HS-5 (cell line): ENCODE data around the gene RNU6-7.

ENCODE experiments used
- DNase-seq: peaks from one replicate; pipeline ENCODE4 v3.0.0-alpha.2; 2012; ENCODE audit warnings: low read depth

The RNU6-7 gene

GRCh38 chr14:32205554-32205953, 3.7 kb downstream of the RNU6-7 start:
- no peak for DNase-seq

GRCh38 chr14:32205984-32206383, 4.1 kb downstream of the RNU6-7 start:
- DNase-seq: no peak

DNA sequence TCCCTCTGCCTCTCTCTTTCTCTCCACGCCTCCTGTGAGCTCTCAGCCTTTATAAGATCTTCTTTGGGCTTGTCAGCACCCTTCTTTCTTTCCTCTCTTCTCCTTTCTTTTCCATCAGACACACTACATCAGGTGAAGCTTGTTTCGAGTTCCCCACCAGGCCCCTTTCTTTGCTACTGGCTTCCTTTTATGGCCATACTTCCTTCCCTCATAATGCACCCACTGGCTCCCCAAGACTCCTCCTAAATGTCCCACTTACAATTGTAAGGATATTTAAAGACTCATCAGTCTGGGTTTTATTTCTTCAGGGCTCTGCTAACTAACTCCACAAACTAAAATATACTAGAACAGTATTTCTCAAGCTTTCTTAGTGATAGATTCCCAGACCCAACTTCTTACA, 4.7 kb downstream of the RNU6-7 start:
- DNase-seq: no peak

DNA sequence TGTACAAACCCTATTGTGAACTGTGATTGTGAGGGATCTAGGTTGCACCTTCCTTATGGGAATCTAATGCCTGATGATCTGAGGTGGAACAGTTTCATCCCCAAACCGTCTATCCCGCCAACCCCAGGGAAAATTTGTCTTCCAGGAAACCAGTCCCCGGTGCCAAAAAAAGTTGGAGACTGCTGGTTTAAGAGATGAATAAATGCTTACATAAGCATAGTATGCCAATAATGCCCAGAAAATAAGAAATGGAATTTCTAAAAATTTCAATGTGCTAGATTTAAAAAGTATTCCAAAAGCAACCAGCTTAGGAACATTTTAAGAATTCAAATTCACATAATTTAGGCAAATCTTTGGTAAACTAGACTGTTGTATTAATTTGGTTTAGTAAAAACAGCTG, 6.6 kb downstream of the RNU6-7 start:
- DNase-seq: no peak

DNA sequence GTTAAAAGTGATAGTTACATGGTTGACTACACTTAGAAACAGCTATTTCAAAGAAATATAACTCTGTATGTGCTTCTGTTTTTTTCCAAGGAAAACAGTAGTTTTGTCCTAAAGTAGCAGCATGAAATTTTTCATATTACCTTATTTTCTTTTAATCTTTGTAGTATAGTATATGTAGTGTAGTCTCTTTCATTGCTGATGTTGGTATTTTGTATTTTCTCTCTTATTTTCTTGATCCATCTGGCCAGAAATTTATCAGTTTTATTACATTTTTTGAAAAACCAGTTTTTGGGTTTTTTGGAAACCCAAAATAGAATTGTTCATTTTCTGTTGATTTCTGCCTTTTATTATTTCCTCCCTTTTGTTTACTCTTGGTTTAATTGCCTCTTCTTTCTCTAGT, 7.6 kb downstream of the RNU6-7 start:
- DNase-seq: no peak

GRCh38 chr14:32211068-32211404, 9.2 kb downstream of the RNU6-7 start:
- DNase-seq: no peak

DNA sequence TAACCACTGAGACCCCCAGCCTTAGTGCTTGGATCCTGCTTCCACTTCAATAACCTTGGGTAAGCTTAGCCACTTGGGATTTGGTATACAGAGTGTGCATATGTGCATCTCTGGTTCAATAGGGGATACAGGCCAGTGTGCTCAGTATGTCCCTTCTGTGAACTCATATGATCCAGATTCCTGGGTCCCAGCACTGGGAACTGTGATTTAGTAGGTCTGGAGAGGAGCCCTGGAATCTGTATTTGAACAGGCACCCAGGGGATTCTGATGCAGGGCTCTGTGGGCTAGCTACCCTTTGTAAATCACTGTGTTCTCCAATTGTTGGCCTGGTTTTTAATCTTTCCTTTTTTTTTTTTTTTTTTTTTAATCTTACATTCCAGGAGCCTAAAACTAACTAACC, 11.0 kb downstream of the RNU6-7 start:
- no peak for DNase-seq

GRCh38 chr14:32217301-32217700, 15.5 kb downstream of the RNU6-7 start:
- DNase-seq: no peak

DNA sequence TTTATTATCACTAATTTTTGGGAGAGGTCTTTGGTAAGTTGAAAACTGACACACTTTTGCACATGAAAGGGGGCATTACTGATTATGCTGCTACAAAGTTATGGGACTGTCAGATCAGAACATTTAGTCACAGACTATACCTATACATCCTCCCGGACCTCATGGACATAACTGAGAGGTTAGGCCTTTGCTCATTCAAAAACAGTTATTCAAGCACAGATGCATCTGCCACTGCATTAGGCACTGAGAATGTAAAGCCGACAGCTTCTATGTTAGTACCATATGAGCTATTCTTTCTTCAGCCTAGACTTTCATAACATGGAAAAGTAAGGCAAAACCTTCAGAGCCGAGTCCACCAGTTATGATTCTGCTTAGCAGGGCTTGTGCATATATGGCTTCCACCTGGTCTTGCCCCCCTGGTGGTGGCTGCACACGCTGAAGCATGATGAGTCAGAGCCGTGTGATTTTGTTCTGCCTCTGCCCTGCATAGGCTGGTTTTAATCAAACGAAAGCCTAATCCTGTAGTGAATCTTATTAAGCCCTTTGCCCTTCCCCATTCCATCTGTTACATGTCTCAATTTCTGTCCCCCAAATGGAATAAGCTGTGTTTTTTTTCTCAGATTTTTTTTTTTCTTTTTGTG, 23.0 kb downstream of the RNU6-7 start:
- DNase-seq: peak; percentile 23

DNA sequence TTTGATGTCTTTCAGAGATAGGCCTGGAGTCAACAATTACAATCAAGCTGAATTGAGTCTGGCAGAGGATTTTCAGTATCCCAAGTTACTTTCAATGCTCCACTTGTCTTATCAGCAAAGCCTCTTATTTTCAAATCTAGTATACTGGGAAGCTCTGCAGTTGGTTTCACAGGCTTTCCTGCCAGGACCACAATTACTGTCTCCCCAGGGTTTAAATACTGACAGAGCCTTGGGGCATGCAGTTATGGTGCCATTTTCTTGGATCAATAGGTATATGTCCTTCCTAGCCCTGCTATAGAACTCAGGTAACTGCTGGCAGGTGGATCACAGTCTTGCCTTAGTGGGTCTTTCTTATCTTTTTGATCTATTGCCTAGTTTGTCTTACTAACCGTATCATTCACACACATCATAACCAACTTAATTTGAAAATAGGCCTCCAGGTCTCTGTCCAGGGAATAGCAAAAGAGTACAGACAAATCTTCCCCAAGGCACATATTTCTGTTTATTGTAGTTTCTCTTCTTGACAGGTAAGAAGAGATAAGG, 23.6 kb downstream of the RNU6-7 start:
- no peak for DNase-seq

DNA sequence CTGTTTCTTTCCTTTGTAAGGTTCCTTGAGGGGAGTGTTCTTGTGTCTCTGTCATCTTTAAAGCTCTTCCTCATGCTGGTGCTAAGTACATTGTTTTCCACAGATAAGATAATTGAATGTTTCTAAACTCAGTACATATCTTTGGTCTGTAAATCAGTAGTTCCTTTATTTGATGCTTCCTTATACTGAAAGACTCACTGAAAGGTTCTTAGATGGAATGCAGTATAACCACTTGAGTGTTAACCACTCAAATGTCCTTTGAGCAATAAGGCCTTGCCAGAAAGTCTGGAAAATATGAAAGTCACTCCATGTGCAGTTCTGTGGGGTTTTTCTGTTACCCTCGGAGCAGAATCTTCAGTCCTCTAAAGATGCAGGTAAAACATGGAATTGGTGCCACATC, 24.2 kb downstream of the RNU6-7 start:
- DNase-seq: no peak

- peak; percentile 18 for DNase-seq
These were observed 28.3 kb downstream of the RNU6-7 start for GRCh38 chr14:32230181-32230580.

DNA sequence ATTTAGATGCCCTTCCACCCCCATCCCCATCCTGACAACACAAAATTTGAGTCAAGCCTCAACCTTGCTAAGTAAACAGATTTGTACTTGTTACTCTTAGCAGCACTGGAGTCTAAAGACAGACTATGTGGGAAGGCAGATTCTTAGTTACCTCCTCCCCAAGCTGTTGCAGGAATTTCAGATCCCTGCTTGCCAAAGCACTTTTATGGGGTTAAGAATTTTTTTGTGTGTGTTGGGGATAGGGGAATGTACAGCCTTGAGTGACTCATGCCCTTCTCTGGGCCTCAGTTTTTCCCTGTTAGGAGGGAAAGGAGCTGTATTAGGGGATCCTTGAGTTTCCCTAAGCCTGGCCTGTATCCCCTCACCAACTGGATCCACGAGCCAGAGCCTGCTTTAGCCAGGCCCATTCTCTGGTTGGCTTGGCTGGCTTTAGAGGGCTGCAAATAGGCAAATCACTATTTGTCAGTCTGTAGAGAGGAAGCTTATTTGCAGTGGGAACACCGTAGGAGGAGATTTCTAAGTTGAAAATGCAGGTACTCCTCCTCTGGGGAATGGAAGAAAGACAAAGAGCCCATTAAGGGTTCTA, 28.9 kb downstream of the RNU6-7 start:
- DNase-seq: no peak

GRCh38 chr14:32232481-32232880, 30.6 kb downstream of the RNU6-7 start:
- no peak for DNase-seq

DNA sequence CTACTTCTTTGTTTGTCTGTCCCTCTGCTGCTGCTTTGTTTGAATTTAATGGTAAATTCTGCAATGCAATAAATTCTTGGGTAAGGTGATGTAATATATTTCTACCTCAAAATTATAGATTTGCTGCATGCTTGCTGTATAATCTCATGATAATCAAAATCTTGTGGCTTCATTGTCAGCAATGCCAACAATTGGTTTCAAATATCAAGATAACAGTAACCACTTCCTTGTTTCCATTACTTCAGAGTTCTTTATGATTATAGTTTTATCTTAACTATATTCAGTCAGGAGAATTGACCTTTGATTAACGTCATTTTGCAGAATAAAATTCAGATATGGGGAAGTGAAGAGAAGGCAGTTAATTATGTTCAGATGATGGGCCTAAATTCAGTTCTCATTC, 31.4 kb downstream of the RNU6-7 start:
- no peak for DNase-seq

GRCh38 chr14:32244404-32244803, 42.6 kb downstream of the RNU6-7 start:
- DNase-seq: no peak

DNA sequence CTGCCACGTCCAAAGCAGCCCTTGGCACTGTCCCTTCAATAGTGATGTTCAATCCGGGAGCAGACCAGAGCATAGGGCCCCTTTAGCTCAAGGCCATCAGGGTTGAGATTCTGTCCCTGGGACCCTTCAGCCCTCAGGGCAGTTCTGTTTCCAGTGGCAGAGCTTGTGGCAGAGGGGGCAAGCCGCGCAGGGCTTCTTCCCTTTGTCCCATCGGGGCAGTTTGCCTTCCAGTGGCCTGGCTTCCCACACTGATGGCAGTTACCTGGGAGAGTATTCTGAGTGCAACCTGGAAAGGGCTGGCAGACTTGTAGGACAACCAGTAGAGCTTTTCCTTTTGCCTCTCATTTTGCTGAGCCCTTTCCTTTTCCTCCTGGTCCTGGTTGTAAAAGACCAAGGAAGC, 44.9 kb downstream of the RNU6-7 start:
- DNase-seq: no peak

GRCh38 chr14:32249371-32249770, 47.5 kb downstream of the RNU6-7 start:
- no peak for DNase-seq

- no peak for DNase-seq
These were observed 47.9 kb downstream of the RNU6-7 start for GRCh38 chr14:32249780-32250179.

DNA sequence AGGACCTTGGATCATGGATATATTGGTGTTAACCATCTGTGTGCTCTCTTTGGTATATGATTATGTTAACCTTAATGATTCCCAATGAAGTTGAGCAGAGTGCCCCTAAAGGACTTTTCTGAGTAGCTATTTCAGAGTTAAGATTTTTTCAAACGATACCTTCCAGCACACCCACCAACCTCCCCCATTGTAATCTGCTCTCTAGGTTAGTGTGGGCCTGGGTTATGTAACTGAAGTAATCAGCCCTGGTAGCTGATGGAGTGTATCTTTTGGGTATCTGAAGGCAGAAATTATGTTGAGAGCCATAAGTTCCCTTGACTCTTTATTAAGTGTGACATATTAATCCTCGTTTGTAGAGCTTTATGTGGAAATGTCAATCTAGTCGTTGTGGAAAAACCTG, 48.8 kb downstream of the RNU6-7 start:
- no peak for DNase-seq

DNA sequence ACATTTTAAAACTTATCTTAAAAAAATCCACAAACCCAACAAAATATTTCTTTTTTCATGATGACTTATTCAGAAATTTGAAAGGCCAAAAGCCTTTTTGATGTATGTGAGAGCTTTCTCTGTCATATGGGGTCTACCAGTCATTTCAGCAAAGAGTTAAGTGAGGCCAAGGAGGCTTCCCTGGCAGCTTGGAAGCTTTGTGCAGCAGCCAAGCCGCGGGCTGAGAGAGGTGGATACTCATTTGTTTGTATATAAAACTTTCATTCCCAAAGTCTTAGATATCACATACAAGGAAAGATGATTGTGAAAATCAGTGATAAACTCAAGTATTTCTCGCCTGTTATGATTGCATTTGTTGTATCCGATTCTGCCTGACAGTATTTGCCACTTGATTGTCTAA, 49.7 kb downstream of the RNU6-7 start:
- DNase-seq: no peak
